Loucy (cell line): ENCODE measurements around the gene BTBD7.

Experiments
- H2AFZ ChIP-seq: fragments of 200-600 bp; sonication (generic); 2 replicates; pipeline ENCODE4 v1.6.0; 2016; ENCODE audit warnings: antibody characterized with exemption, mild to moderate bottlenecking, low read length, moderate library complexity
- H3F3A ChIP-seq: fragments of 200-600 bp; 2 replicates; pipeline ENCODE4 v1.6.0; 2016; ENCODE audit warnings: antibody characterized with exemption, low read depth, mild to moderate bottlenecking
- H3K27me3 ChIP-seq: fragments of 200-600 bp; sonication (generic); 2 replicates; pipeline ENCODE4 v1.6.1; 2014; ENCODE audit warnings: low read length, mild to moderate bottlenecking; ENCODE audit not compliant: insufficient read depth, poor library complexity, severe bottlenecking
- H3K36me3 ChIP-seq: fragments of 200-600 bp; sonication (generic); 2 replicates; pipeline ENCODE4 v1.6.1; 2016; ENCODE audit warnings: low read length; ENCODE audit not compliant: insufficient read depth
- H3K4me1 ChIP-seq: fragments of 200-600 bp; sonication (generic); 2 replicates; pipeline ENCODE4 v1.5.1; 2014; ENCODE audit warnings: low read length, mild to moderate bottlenecking; ENCODE audit not compliant: insufficient read depth, poor library complexity, severe bottlenecking
- H3K4me2 ChIP-seq: fragments of 200-600 bp; sonication (generic); 2 replicates; pipeline ENCODE4 v1.6.0; 2014; ENCODE audit warnings: antibody characterized with exemption, low read length, low read depth, mild to moderate bottlenecking; ENCODE audit not compliant: poor library complexity, severe bottlenecking
- H3K4me3 ChIP-seq: fragments of 200-600 bp; sonication (generic); 2 replicates; pipeline ENCODE4 v1.5.1; 2014; ENCODE audit warnings: low read length, mild to moderate bottlenecking, mixed read lengths; ENCODE audit not compliant: poor library complexity, severe bottlenecking
- H3K79me2 ChIP-seq: fragments of 200-600 bp; sonication (generic); 2 replicates; pipeline ENCODE4 v1.6.1; 2014; ENCODE audit warnings: low read length; ENCODE audit not compliant: insufficient read depth
- H3K9ac ChIP-seq: fragments of 200-600 bp; sonication (generic); 2 replicates; pipeline ENCODE4 v1.6.0; 2014; ENCODE audit warnings: mild to moderate bottlenecking, low read depth, low read length, moderate library complexity; ENCODE audit not compliant: poor library complexity, severe bottlenecking
- H3K9me2 ChIP-seq: fragments of 200-600 bp; sonication (generic); replicated peaks from 2 replicates; pipeline ENCODE4 v1.6.1; 2016; ENCODE audit warnings: low read depth, low read length, mixed read lengths
- H3K9me3 ChIP-seq: fragments of 200-600 bp; sonication (generic); 2 replicates; pipeline ENCODE4 v1.6.1; 2014; ENCODE audit warnings: mild to moderate bottlenecking, antibody characterized with exemption, low read length, low read depth; ENCODE audit not compliant: insufficient read depth
- H4K20me1 ChIP-seq: fragments of 200-600 bp; sonication (generic); 2 replicates; pipeline ENCODE4 v1.6.0; 2014; ENCODE audit warnings: antibody characterized with exemption, low read length, mild to moderate bottlenecking; ENCODE audit not compliant: insufficient read depth, poor library complexity, severe bottlenecking
- EZH2phosphoT487 ChIP-seq: fragments of 200-600 bp; IDR thresholded peaks from 2 replicates; pipeline ENCODE4 v1.6.1; 2018; ENCODE audit warnings: antibody characterized with exemption, mild to moderate bottlenecking, moderate library complexity, borderline replicate concordance
- TF ChIP-seq, protein P1 (sequence below): fragments of 200-600 bp; sonication (generic); conservative IDR thresholded peaks from 2 replicates; pipeline ENCODE4 v1.5.1; 2014; ENCODE audit warnings: mild to moderate bottlenecking, antibody characterized with exemption, low read length

The BTBD7 gene

DNA sequence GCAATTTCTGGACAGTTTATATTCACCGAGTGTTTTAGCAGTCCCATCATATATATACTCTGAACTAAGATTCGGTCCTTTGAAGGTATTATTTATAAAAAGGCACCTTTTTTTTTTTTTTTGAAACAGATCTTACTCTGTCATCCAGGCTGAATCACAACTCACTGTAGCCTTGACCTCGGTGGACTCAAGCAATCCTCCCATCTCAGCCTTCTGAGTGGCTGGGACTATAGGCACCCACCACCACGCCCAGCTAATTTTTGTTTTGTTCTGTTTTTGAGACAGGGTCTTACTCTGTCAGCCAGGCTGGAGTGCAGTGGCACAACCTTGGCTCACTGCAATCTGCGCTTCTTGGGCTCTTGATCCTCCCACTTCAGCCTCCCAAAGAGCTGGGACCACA is 52.1 kb downstream of the BTBD7 start:
- no peak for TF ChIP-seq EZH2phosphoT487
- TF ChIP-seq, protein P1, sequence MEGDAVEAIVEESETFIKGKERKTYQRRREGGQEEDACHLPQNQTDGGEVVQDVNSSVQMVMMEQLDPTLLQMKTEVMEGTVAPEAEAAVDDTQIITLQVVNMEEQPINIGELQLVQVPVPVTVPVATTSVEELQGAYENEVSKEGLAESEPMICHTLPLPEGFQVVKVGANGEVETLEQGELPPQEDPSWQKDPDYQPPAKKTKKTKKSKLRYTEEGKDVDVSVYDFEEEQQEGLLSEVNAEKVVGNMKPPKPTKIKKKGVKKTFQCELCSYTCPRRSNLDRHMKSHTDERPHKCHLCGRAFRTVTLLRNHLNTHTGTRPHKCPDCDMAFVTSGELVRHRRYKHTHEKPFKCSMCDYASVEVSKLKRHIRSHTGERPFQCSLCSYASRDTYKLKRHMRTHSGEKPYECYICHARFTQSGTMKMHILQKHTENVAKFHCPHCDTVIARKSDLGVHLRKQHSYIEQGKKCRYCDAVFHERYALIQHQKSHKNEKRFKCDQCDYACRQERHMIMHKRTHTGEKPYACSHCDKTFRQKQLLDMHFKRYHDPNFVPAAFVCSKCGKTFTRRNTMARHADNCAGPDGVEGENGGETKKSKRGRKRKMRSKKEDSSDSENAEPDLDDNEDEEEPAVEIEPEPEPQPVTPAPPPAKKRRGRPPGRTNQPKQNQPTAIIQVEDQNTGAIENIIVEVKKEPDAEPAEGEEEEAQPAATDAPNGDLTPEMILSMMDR = no peak

DNA sequence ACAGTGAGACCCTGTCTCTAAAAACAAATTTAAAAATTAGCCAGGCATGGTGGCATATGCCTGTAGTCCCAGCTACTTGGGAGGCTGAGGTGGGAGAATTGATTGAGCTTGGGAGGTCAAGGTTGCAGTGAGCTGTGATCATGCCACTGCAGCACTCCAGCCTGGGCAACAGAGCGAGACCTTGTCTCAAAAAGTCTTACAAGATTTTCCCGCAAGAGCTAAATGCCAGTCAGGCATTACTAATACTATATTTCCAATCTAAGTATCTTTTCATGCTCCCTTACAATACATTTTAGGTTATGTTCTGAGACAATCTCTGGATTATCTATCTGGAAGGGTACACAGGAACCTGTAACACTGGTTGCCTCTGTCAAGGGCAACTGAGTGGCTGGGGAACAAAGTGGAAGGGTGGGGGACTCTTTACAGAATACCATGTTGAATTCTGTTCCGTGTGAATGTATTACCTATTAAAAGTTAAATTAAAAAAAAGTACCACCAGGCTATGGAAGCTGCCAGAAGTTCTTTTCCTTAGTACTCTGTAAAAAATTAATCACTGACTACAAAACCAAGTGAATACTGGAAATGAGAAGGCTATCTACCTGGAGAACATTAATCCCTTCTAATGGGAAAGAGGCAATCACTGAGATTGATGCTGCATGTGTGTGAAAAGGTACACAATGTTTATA is 56.7 kb downstream of the BTBD7 start:
- Histone ChIP-seq H3K9me2 (no peaks in the 10 kb centered on the region), H3F3A (no peaks in the 10 kb centered on the region), H4K20me1 (peaks cover 18% of the 10 kb centered on the region), H3K36me3 (peaks cover 17% of the 10 kb centered on the region; the same call in 1 of the 2 replicates), H3K9ac (no peak overlapping the region), H3K4me1 (no peaks in the 10 kb centered on the region), H3K9me3 (no peaks in the 10 kb centered on the region), H3K4me2 (no peak overlapping the region), H3K4me3 (no peak overlapping the region), H2AFZ (no peak overlapping the region), H3K27me3 (no peaks in the 10 kb centered on the region), H3K79me2 (peaks cover 51% of the 10 kb centered on the region)
- TF ChIP-seq EZH2phosphoT487 = no peak
- TF ChIP-seq, protein P1 = no peak

More for the DNA sequence above, 52.1 kb downstream of the BTBD7 start:
- peaks cover 61% of the 10 kb centered on the region for H3K79me2 ChIP-seq
- no peaks in the 10 kb centered on the region for H3F3A ChIP-seq
- no peak overlapping the region for H3K9ac ChIP-seq
- H3K27me3 ChIP-seq = no peaks in the 10 kb centered on the region
- H3K36me3 ChIP-seq = peaks cover 14% of the 10 kb centered on the region; the same call in 1 of the 2 replicates
- no peak overlapping the region for H2AFZ ChIP-seq
- H3K4me2 ChIP-seq = no peak overlapping the region
- peaks cover 25% of the 10 kb centered on the region for H4K20me1 ChIP-seq
- H3K9me2 ChIP-seq = no peaks in the 10 kb centered on the region
- H3K9me3 ChIP-seq = no peaks in the 10 kb centered on the region
- H3K4me1 ChIP-seq = peaks cover 5% of the 10 kb centered on the region
- no peak overlapping the region for H3K4me3 ChIP-seq

DNA sequence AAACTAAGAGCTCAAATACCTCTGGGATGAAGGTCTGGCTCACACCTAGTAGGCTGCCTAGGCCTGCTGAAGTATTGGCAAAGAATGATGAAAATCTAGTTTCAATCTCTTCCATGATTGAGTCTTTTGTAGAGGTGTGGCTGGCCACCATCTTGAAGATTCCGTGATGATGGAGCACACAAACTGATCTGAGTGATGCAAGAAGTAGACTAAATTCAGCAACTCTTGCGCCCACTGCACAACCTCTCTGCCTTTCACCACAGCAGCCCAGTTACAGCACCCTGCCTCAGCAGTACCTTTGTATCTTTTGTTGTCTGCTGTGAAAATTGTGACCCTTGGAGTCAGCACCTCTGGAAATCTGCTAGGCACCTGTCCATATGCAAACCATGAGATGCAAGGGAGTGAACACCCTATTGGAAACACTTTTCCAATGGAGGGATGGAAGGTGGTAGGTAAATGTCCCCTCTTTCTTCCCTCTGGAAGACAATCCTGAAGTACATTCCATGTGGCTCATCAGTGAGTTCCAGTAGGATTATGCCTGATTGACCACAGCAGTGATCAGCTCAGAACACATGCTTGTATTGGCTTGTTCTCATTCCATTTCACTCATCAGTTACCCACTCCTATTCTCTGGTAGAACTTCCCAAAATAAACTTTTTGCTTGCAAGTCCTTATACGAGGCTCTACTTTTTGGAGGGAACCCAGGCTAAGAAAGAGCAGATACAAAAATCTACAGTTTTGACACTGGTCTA is 58.6 kb downstream of the BTBD7 start:
- Histone ChIP-seq H3K36me3 (peaks cover 17% of the 10 kb centered on the region; the same call in 1 of the 2 replicates), H3K27me3 (no peaks in the 10 kb centered on the region), H3K4me3 (no peak overlapping the region), H3K9ac (no peak overlapping the region), H2AFZ (no peak overlapping the region), H3K9me2 (no peaks in the 10 kb centered on the region), H3K9me3 (no peaks in the 10 kb centered on the region), H4K20me1 (peaks cover 16% of the 10 kb centered on the region), H3K4me2 (no peak overlapping the region), H3K4me1 (no peaks in the 10 kb centered on the region), H3K79me2 (peaks cover 48% of the 10 kb centered on the region; the same call in 1 of the 2 replicates), H3F3A (no peaks in the 10 kb centered on the region)
- TF ChIP-seq, protein P1 = no peak
- TF ChIP-seq EZH2phosphoT487 = no peak
